SK-N-SH treated with all-trans-retinoic acid at 6 μM for 48 hours (cell line): ENCODE results near the gene ZNF493.
A peak's percentile ranks its signal among the peaks of the same experiment; 100 is the strongest.

Experiments
- ATAC-seq: fragments of 200-7000 bp; cut with Tn5 transposase; 3 replicates; pipeline ENCODE4 v1.9.1; 2020; ENCODE audit warnings: mild to moderate bottlenecking, moderate library complexity
- BACH2 ChIP-seq: fragments of 250-450 bp; sonication (Bioruptor Pico); IDR thresholded peaks from 2 replicates; pipeline ENCODE4 v1.9.0; 2021; ENCODE audit warnings: mild to moderate bottlenecking, borderline replicate concordance
- CSDC2 ChIP-seq: fragments of 250-450 bp; sonication (Bioruptor Pico); IDR thresholded peaks from 2 replicates; pipeline ENCODE4 v1.5.0; 2020; ENCODE audit warnings: mild to moderate bottlenecking, moderate library complexity
- ESRRG ChIP-seq: fragments of 250-450 bp; sonication (Bioruptor Pico); IDR thresholded peaks from 2 replicates; pipeline ENCODE4 v1.6.1; 2021; ENCODE audit warnings: mild to moderate bottlenecking
- GLIS3 ChIP-seq: fragments of 250-450 bp; sonication (Bioruptor Pico); IDR thresholded peaks from 2 replicates; pipeline ENCODE4 v1.5.0; 2020; ENCODE audit warnings: mild to moderate bottlenecking, moderate library complexity
- ISL1 ChIP-seq: fragments of 250-450 bp; sonication (Bioruptor Pico); IDR thresholded peaks from 2 replicates; pipeline ENCODE4 v2.1.2; 2022; ENCODE audit warnings: mild to moderate bottlenecking, moderate library complexity
- PPARA ChIP-seq: fragments of 250-450 bp; sonication (Bioruptor Pico); IDR thresholded peaks from 2 replicates; pipeline ENCODE4 v1.5.0; 2020; ENCODE audit warnings: mild to moderate bottlenecking, borderline replicate concordance
- RARB ChIP-seq: fragments of 250-450 bp; sonication (Bioruptor Pico); IDR thresholded peaks from 2 replicates; pipeline ENCODE4 v1.8.0; 2021; ENCODE audit warnings: mild to moderate bottlenecking, moderate library complexity
- SNAI2 ChIP-seq: fragments of 250-450 bp; sonication (Bioruptor Pico); IDR thresholded peaks from 2 replicates; pipeline ENCODE4 v1.5.0; 2020; ENCODE audit warnings: mild to moderate bottlenecking, moderate library complexity
- TCF4 ChIP-seq: fragments of 250-450 bp; sonication (Bioruptor Pico); IDR thresholded peaks from 2 replicates; pipeline ENCODE4 v1.8.0; 2021; ENCODE audit warnings: mild to moderate bottlenecking, moderate library complexity, borderline replicate concordance
- TOX ChIP-seq: fragments of 250-450 bp; sonication (Bioruptor Pico); IDR thresholded peaks from 2 replicates; pipeline ENCODE4 v1.8.0; 2021; ENCODE audit warnings: mild to moderate bottlenecking, moderate library complexity, borderline replicate concordance
- ZC3H10 ChIP-seq: fragments of 250-450 bp; sonication (Bioruptor Pico); IDR thresholded peaks from 2 replicates; pipeline ENCODE4 v1.5.1; 2021; ENCODE audit warnings: mild to moderate bottlenecking, moderate library complexity
- ZFP3 ChIP-seq: fragments of 250-450 bp; sonication (Bioruptor Pico); IDR thresholded peaks from 2 replicates; pipeline ENCODE4 v1.5.0; 2020; ENCODE audit warnings: mild to moderate bottlenecking, moderate library complexity
- ZFP30 ChIP-seq: fragments of 450-650 bp; formaldehyde crosslinking; IDR thresholded peaks from 2 replicates; pipeline ENCODE4 v1.5.0; 2022; ENCODE audit warnings: mild to moderate bottlenecking, moderate library complexity
- ZNF70 ChIP-seq: fragments of 450-650 bp; formaldehyde crosslinking; IDR thresholded peaks from 2 replicates; pipeline ENCODE4 v1.5.0; 2020; ENCODE audit warnings: mild to moderate bottlenecking, moderate library complexity
- ZNF8 ChIP-seq: fragments of 450-650 bp; formaldehyde crosslinking; IDR thresholded peaks from 2 replicates; pipeline ENCODE4 v1.5.0; 2020; ENCODE audit warnings: mild to moderate bottlenecking, moderate library complexity
- TF ChIP-seq, protein P1 (sequence below): fragments of 250-450 bp; sonication (Bioruptor Pico); IDR thresholded peaks from 2 replicates; pipeline ENCODE4 v1.5.1; 2020; ENCODE audit warnings: low read depth, mild to moderate bottlenecking, moderate library complexity
- TF ChIP-seq, protein P2 (sequence below): fragments of 250-450 bp; sonication (Bioruptor Pico); IDR thresholded peaks from 2 replicates; pipeline ENCODE4 v1.5.0; 2020; ENCODE audit warnings: mild to moderate bottlenecking, moderate library complexity
- TF ChIP-seq, protein P3 (sequence below): fragments of 250-450 bp; sonication (Bioruptor Pico); IDR thresholded peaks from 2 replicates; pipeline ENCODE4 v1.8.0; 2020; ENCODE audit warnings: mild to moderate bottlenecking, moderate library complexity, borderline replicate concordance
- TF ChIP-seq, protein P4 (sequence below): fragments of 250-450 bp; sonication (Bioruptor Pico); IDR thresholded peaks from 2 replicates; pipeline ENCODE4 v1.5.1; 2021; ENCODE audit warnings: mild to moderate bottlenecking, moderate library complexity

Gene ZNF493

DNA sequence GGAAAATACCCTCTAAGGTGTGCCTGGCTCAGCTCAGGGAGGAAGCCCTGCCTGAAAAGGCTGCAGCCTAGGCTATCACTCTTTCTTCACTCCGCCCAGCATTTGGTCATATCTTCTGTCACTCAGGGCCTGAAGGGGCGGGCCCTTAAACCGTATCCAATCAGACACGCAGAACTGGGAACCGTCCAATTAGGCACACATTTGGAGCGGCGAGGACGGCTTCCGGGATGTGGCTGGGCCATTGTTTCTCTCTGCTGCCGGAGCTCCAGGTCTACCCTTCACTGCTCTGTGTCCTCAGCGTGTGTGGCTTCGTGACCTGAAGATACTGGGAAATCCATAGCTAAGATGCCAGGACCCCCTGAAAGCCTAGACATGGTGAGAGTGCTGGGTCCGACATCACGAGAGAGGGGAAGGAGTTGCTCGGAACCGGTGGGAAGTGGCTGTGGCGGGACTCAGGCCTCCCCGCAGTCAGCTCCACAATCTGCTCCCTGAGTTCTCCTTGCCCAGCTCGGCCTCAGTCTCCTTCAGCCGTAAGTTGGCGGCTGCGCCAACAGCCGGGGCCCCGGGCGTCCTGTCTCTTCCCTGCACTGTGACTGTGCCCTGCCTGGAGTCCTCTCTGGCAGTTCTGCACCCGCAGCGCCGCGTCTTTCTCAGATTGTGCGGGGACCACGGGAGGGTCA, at the start of gene ZNF493:
TSS of gene ZNF493 (plus strand) at position 241 of the 680 bp plus-strand sequence. CDS start at position 346, 105 bp downstream.
- ATAC-seq, result peak; percentile 100
- TF ChIP-seq BACH2 (no peak), RARB (CRISPR knock-in tag) (no peak), TOX (CRISPR knock-in tag) (no peak), ZC3H10 (CRISPR knock-in tag) (no peak), ZNF70 (no peak), CSDC2 (no peak), TCF4 (CRISPR knock-in tag) (no peak), SNAI2 (no peak), ZNF8 (CRISPR knock-in tag) (no peak), ISL1 (CRISPR knock-in tag) (no peak), ESRRG (no peak)
- TF ChIP-seq, protein P1, sequence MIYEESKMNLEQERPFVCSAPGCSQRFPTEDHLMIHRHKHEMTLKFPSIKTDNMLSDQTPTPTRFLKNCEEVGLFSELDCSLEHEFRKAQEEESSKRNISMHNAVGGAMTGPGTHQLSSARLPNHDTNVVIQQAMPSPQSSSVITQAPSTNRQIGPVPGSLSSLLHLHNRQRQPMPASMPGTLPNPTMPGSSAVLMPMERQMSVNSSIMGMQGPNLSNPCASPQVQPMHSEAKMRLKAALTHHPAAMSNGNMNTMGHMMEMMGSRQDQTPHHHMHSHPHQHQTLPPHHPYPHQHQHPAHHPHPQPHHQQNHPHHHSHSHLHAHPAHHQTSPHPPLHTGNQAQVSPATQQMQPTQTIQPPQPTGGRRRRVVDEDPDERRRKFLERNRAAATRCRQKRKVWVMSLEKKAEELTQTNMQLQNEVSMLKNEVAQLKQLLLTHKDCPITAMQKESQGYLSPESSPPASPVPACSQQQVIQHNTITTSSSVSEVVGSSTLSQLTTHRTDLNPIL (CRISPR knock-in tag), result no peak
- TF ChIP-seq, protein P2, sequence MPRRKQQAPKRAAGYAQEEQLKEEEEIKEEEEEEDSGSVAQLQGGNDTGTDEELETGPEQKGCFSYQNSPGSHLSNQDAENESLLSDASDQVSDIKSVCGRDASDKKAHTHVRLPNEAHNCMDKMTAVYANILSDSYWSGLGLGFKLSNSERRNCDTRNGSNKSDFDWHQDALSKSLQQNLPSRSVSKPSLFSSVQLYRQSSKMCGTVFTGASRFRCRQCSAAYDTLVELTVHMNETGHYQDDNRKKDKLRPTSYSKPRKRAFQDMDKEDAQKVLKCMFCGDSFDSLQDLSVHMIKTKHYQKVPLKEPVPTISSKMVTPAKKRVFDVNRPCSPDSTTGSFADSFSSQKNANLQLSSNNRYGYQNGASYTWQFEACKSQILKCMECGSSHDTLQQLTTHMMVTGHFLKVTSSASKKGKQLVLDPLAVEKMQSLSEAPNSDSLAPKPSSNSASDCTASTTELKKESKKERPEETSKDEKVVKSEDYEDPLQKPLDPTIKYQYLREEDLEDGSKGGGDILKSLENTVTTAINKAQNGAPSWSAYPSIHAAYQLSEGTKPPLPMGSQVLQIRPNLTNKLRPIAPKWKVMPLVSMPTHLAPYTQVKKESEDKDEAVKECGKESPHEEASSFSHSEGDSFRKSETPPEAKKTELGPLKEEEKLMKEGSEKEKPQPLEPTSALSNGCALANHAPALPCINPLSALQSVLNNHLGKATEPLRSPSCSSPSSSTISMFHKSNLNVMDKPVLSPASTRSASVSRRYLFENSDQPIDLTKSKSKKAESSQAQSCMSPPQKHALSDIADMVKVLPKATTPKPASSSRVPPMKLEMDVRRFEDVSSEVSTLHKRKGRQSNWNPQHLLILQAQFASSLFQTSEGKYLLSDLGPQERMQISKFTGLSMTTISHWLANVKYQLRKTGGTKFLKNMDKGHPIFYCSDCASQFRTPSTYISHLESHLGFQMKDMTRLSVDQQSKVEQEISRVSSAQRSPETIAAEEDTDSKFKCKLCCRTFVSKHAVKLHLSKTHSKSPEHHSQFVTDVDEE, result no peak
- TF ChIP-seq, protein P3, sequence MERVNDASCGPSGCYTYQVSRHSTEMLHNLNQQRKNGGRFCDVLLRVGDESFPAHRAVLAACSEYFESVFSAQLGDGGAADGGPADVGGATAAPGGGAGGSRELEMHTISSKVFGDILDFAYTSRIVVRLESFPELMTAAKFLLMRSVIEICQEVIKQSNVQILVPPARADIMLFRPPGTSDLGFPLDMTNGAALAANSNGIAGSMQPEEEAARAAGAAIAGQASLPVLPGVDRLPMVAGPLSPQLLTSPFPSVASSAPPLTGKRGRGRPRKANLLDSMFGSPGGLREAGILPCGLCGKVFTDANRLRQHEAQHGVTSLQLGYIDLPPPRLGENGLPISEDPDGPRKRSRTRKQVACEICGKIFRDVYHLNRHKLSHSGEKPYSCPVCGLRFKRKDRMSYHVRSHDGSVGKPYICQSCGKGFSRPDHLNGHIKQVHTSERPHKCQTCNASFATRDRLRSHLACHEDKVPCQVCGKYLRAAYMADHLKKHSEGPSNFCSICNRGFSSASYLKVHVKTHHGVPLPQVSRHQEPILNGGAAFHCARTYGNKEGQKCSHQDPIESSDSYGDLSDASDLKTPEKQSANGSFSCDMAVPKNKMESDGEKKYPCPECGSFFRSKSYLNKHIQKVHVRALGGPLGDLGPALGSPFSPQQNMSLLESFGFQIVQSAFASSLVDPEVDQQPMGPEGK (CRISPR knock-in tag), result no peak

DNA sequence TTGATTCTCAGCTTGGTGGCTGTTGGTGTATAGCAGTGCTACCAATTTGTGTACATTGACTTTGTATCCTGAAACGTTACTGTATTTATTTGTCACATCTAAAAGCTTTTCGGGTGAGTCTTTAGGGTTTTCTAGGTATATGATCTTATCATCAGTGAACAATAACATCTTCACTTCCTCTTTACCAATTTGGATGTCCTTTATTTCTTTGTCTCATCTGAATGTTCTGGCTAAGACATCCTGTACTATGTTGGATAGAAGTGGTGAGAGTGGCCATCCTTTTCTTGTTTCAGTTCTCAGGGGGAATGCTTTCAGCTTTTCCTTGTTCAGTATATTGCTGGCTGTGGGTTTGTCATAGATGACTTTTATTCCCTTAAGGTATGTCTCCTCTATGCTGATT, 44.1 kb upstream of the ZNF493 start:
- no peak for ATAC-seq

DNA sequence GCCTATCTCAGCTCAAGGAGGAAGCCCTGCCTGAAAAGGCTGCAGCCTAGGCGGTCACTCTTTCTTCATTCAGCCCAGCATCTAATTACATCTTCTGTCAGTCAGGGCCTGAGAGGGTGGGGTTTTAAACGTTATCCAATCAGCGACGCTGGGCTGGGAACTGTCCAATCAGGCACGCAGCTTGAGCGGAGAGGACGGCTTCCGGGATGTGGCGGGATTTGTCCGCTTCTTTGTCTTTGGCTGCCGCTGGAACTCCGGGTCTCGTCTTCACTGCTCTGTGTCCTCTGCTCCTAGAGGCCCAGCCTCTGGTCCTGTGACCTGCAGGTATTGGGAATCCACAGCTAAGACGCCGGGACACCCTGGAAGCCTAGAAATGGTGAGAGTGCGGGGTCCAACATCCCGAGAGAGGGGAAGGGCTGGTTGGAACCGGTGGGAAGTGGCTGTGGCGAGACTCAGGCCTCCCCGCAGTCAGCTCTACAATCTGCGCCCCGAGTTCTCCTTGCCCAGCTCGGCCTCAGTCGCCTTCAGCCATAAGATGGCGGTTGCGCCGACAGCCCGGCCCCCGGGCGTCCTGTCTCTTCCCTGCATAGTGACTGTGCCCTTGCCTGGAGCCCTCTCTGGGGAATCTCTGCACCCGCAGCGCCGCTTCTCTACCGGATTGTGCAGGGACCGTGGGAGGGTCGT, 38.0 kb upstream of the ZNF493 start, which contains the start of gene ZNF738:
TSS of gene ZNF738 (plus strand) at position 233 of the 684 bp plus-strand sequence. CDS start at position 374, 141 bp downstream.
- TF ChIP-seq, protein P1 (CRISPR knock-in tag), result no peak
- TF ChIP-seq TCF4 (CRISPR knock-in tag), result no peak
- no peak for TF ChIP-seq ZFP3
- TF ChIP-seq PPARA, result no peak
- TF ChIP-seq ZNF70, result peak; percentile 46; the same call in 1 of the 2 replicates
- no peak for TF ChIP-seq ZFP30 (CRISPR knock-in tag)
- no peak for TF ChIP-seq GLIS3 (CRISPR knock-in tag)
- TF ChIP-seq, protein P4, sequence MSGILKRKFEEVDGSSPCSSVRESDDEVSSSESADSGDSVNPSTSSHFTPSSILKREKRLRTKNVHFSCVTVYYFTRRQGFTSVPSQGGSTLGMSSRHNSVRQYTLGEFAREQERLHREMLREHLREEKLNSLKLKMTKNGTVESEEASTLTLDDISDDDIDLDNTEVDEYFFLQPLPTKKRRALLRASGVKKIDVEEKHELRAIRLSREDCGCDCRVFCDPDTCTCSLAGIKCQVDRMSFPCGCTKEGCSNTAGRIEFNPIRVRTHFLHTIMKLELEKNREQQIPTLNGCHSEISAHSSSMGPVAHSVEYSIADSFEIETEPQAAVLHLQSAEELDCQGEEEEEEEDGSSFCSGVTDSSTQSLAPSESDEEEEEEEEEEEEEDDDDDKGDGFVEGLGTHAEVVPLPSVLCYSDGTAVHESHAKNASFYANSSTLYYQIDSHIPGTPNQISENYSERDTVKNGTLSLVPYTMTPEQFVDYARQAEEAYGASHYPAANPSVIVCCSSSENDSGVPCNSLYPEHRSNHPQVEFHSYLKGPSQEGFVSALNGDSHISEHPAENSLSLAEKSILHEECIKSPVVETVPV, result no peak
- ATAC-seq, result peak; percentile 99

More for the DNA sequence above, 44.1 kb upstream of the ZNF493 start:
- TF ChIP-seq TCF4 (CRISPR knock-in tag), result no peak
- no peak for TF ChIP-seq PPARA
- TF ChIP-seq, protein P4, result no peak
- TF ChIP-seq ESRRG, result no peak
- no peak for TF ChIP-seq CSDC2
- TF ChIP-seq ZNF8 (CRISPR knock-in tag), result no peak
- TF ChIP-seq ZFP30 (CRISPR knock-in tag), result no peak
- TF ChIP-seq BACH2, result no peak
- TF ChIP-seq, all 23 proteins: peak for 0
